ENCODE data around the gene UGT1A6.

Gene UGT1A6

DNA sequence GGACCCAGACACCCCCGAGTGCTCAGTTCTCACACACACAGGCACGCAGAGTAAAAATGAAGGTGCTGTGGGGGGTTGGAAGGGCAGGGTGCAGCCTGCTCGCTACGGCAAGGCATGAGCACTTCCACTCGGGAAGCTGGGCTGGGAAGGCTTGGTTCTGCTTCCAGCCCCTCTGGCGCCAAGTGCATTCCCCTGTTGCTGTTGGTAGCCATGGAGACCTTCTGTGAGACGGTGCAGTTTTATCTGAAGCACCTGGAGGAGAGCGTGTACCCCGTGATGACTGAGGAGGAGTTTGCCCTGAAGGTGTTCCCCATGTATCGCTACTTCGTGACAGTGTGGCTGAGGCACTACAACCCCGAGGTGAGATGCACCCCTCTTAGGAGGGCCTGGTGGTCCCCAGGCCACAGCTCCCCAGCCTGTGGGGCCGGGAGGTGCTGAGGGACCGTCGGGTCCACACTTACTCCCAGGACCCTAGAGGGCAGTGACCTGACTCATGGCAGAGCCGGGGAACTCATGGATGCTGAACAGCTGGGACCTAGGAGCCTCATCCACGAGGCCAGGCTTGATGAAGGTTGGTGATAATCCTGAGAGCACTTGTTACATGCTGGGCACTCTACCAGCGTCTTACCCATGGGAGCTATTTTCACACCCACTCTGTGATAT, 100.9 kb downstream of the UGT1A6 start:
- no peak for DNase-seq (ENCODE audit: low read depth)
- TF ChIP-seq, protein P1, sequence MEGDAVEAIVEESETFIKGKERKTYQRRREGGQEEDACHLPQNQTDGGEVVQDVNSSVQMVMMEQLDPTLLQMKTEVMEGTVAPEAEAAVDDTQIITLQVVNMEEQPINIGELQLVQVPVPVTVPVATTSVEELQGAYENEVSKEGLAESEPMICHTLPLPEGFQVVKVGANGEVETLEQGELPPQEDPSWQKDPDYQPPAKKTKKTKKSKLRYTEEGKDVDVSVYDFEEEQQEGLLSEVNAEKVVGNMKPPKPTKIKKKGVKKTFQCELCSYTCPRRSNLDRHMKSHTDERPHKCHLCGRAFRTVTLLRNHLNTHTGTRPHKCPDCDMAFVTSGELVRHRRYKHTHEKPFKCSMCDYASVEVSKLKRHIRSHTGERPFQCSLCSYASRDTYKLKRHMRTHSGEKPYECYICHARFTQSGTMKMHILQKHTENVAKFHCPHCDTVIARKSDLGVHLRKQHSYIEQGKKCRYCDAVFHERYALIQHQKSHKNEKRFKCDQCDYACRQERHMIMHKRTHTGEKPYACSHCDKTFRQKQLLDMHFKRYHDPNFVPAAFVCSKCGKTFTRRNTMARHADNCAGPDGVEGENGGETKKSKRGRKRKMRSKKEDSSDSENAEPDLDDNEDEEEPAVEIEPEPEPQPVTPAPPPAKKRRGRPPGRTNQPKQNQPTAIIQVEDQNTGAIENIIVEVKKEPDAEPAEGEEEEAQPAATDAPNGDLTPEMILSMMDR (IDR thresholded peaks at IDR 0.05; ENCODE audit: control insufficient read depth, extremely low read depth, insufficient read depth): no peak
- no peak overlapping the region for H3K4me3 ChIP-seq (ENCODE audit: low read depth, low read length)

DNA sequence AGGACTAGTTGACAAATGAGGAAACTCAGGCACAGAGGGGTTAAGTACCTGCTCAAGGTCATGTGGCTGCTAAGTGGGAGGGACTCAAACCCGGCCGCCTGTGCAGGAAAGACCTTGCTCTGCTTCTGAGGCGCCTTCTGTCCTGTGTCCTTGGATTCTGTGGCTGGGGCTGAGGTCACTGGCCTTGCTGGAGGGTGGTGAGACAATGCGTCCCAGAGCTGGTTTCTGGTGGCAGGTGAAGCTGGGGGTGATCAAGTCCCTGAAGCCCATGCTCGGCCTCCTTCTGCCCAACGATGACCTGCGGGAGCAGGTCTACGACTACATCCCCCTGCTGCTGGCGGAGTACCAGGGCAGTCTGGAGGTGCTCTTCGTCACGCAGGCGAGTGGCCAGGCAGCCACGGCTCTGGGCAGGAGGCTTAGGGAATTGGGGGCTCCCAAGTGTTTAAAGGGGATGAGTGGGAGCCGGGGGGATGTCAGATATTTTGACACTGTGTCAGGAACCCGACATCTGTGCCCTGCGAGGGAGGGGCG, 101.5 kb downstream of the UGT1A6 start:
- H3K4me3 ChIP-seq (ENCODE audit: low read depth, low read length): no peak overlapping the region
- DNase-seq (ENCODE audit: low read depth): no peak
- TF ChIP-seq, protein P1 (IDR thresholded peaks at IDR 0.05; ENCODE audit: control insufficient read depth, extremely low read depth, insufficient read depth): no peak

DNA sequence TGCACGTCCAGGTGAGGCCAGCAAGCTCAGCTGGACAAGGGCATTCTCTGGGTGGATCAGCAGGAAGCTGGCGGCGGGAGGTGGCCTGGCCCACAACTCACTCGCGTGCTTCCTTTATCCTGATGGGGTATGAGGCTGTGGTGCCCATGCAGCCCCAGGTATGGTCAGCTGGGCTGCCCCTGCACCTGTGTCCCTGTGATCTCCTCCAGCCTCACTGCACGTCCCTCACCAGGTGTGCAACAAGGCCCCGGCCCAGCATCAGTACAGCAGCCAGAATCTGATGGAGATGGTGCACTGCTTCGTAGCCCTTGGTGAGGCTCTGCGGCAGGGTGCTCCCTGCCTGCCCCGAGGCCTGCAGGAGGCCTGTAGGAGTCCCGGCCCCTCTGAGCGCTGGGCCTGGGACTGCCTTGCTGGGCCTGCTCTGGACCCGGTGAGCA, 103.1 kb downstream of the UGT1A6 start:
- no peak overlapping the region for H3K4me3 ChIP-seq (ENCODE audit: low read depth, low read length)
- TF ChIP-seq, protein P1 (IDR thresholded peaks at IDR 0.05; ENCODE audit: control insufficient read depth, extremely low read depth, insufficient read depth): no peak
- DNase-seq (ENCODE audit: low read depth): no peak

DNA sequence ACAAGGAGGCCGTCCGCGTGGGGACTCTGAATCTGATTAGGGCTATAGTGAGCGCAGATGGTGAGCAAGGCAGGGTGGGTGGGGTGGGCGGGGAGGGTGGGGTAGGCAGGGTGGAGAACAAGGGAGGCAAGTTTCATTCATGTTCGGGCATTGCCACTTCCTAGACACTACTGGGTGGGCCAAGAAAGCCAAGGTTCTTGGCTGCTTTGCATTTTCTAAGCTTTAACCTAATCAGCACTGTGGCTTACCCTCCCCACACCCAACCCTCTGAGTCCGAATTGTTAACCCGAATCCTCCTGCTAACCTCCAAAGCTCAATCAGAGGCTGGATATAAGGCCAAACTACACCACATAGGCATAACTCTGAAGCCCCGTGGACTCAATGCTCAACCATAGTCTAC, 103.6 kb downstream of the UGT1A6 start:
- H3K4me3 ChIP-seq (ENCODE audit: low read depth, low read length): no peak overlapping the region
- no peak for DNase-seq (ENCODE audit: low read depth)
- TF ChIP-seq, protein P1 (IDR thresholded peaks at IDR 0.05; ENCODE audit: control insufficient read depth, extremely low read depth, insufficient read depth): no peak

DNA sequence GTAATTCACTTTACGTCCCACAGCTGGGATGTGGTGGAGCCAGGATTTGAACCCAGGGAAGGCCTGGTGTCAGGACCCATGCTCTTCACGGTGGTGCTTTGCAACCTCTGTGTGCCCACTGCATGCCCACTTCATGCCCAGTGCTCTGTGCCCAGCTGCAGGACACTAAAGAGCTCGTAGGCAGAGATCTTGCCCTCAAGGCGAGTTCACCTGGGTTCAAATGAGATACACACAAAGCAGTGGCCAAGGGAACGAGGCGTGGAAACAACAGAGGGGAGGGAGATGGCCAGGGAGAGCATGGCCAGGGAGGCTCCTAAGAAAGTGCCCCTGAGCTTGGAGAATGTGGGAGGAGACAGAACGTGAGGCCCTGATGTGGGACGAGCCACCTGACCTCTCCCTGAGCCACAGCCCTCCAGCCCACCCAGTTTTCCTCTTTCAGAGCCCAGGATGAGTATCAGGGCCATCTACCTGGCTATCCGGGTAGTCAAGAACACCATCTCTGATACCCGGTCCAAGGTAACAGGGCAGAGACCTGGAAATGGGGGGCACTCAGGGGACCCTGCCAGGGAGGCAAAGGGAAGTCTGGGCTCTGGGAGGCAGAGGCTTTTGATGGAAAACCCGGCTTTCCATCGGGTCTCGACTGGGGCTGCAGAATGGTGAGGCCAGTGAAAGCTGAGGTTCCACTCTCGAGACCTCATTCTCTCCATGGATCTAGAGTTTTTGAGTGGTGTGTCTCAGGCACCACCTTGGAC, 105.8 kb downstream of the UGT1A6 start:
- DNase-seq (ENCODE audit: low read depth): no peak
- no peak overlapping the region for H3K4me3 ChIP-seq (ENCODE audit: low read depth, low read length)
- TF ChIP-seq, protein P1 (IDR thresholded peaks at IDR 0.05; ENCODE audit: control insufficient read depth, extremely low read depth, insufficient read depth): no peak

DNA sequence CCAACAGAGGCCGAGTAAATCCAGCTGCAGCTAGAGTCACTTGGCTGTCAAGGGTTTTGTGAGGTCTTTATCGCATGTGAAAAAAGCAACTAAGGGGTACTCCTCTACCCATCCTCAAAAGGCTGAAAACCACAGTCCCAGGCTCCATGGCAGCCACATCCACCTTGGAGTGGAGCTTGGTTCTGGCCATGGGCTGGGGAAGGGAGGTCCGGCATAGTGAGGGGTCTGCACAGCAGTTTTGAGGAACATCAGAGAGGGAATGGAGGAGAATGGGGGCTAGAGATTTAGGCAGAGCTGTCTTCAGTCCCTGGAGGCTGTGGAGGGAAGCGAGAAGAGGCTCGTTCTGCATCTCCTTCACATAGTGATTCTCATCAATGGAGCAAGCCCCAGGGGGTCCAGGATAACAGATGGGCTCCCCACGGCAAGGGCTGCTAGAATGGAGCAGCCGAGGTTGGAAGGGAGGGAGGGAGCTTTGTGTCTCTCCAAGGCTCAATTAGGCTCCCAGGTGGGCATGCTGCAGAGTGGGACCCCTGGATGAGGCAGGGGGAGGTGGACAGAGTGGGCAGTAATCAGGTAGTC, 106.5 kb downstream of the UGT1A6 start:
- TF ChIP-seq, protein P1 (IDR thresholded peaks at IDR 0.05; ENCODE audit: control insufficient read depth, extremely low read depth, insufficient read depth): no peak
- DNase-seq (ENCODE audit: low read depth): no peak
- H3K4me3 ChIP-seq (ENCODE audit: low read depth, low read length): no peak overlapping the region
